PC-9 (cell line): ENCODE measurements around the gene ASXL1.

Experiments
- CTCF ChIP-seq: fragments of 200-600 bp; sonication (generic); conservative IDR thresholded peaks from 2 replicates; pipeline ENCODE4 v1.6.1; 2017; ENCODE audit warnings: mixed run types, antibody characterized with exemption, mild to moderate bottlenecking, moderate library complexity
- EZH2 ChIP-seq: fragments of 200-600 bp; sonication (generic); IDR thresholded peaks from 2 replicates; pipeline ENCODE4 v1.8.0; 2017; ENCODE audit warnings: antibody characterized with exemption, low read depth

- no peak for TF ChIP-seq CTCF
- no peak for TF ChIP-seq EZH2
Observed at GRCh38 chr20:32332614-32333013, 25.5 kb upstream of the ASXL1 start.
